K562 treated with DMSO at 1 percent for 12 hours (cell line): ENCODE measurements around the gene SOCS3. TPM values are rescaled to one million over a fixed set of nuclear protein-coding genes. Genes with fewer than 3 reads are reported as not detected.

ENCODE experiments used
- total RNA-seq: library from RNA; unstranded; fragments of 300-600 nt; gene quantifications from 2 replicates; pipeline ENCODE4 v1.2.3, GENCODE V29; 2022; ENCODE audit not compliant: insufficient read depth

Gene SOCS3
- total RNA-seq = 12.5 and 18.2 TPM in 2 replicates

DNA sequence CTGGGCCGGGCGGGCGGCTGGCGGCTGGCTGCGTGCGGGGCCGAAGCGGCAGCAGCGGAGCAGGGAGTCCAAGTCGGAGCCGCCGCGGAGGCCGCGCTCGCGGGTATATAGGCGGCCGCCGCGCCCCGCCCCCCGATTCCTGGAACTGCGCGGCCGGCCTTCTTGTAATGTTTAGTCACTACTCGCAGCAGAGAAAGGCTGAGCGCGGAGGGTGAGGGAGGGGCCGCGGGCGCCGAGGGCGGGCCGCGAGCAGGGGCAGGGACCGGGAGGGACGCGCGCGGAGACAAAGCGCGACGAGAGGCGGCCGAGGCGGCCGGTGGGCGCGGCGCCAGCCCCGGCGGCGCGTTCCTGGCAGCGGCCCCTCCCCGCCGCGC, at the start of gene SOCS3:
Gene SOCS3 (minus strand): TSS at position 81 of the 374 bp plus-strand sequence. CDS start 982 bp downstream, outside the sequence.

GRCh38 chr17:78378225-78379130, 18.6 kb upstream of the SOCS3 start, which contains the start of gene PGS1:
PGS1 (plus strand) TSS chr17:78378649; CDS start chr17:78378666, 17 bp downstream.

Other genes starting within 250 kb of the SOCS3 start
- 94.9 and 116 TPM in 2 replicates for gene TMC6, start 231.3 kb downstream of the SOCS3 start, total RNA-seq
- 2.2 TPM in 2 replicates for gene TMC8, start 229.3 kb downstream of the SOCS3 start, total RNA-seq
- 2.4 and 8.7 TPM in 2 replicates for gene C17orf99, start 213.7 kb downstream of the SOCS3 start, total RNA-seq
- gene SYNGR2, start 191.5 kb downstream of the SOCS3 start, total RNA-seq = 105 and 131 TPM in 2 replicates
- gene TK1, start 173.0 kb downstream of the SOCS3 start, total RNA-seq = 374 and 433 TPM in 2 replicates
- 45.8 and 55.7 TPM in 2 replicates for gene AFMID, start 172.7 kb downstream of the SOCS3 start, total RNA-seq
- 72.9 and 92.2 TPM in 2 replicates for gene BIRC5, start 145.8 kb downstream of the SOCS3 start, total RNA-seq
- not detected in 2 replicates for gene TMEM235, start 128.4 kb downstream of the SOCS3 start, total RNA-seq
- gene PGS1, start 18.6 kb upstream of the SOCS3 start, total RNA-seq = 24.7 and 37.9 TPM in 2 replicates
- gene DNAH17, start 217.3 kb upstream of the SOCS3 start, total RNA-seq = not detected in 2 replicates